ENCODE measurements around the gene C19orf38.
"Not testable (repeated sequence)": the region's sequence is repeated elsewhere in the genome, so short reads cannot be mapped to it uniquely, and the experiment has no call there.

C19orf38 gene

GRCh38 chr19:10877608-10878007 is 29.4 kb downstream of the C19orf38 start:
- DNase-seq = not testable (repeated sequence)

GRCh38 chr19:10878253-10878652 is 30.0 kb downstream of the C19orf38 start:
- no peak for DNase-seq

- no peak for DNase-seq
Observed at GRCh38 chr19:10881403-10882107, 33.3 kb downstream of the C19orf38 start.

GRCh38 chr19:10882108-10882457 is 33.9 kb downstream of the C19orf38 start:
- no peak for DNase-seq

- no peak for DNase-seq
Observed at GRCh38 chr19:10884274-10884673, 36.1 kb downstream of the C19orf38 start.

- DNase-seq = no peak
Observed at GRCh38 chr19:10885201-10886169, 37.3 kb downstream of the C19orf38 start.

GRCh38 chr19:10887616-10888367 is 39.6 kb downstream of the C19orf38 start:
- DNase-seq = no peak

GRCh38 chr19:10888421-10888866 is 40.2 kb downstream of the C19orf38 start:
- no peak for DNase-seq

GRCh38 chr19:10889880-10890279 is 41.7 kb downstream of the C19orf38 start:
- DNase-seq = no peak

- no peak for DNase-seq
Observed at GRCh38 chr19:10891405-10892086, 43.3 kb downstream of the C19orf38 start.

- no peak for DNase-seq
Observed at GRCh38 chr19:10892256-10892655, 44.0 kb downstream of the C19orf38 start.

- DNase-seq = no peak
Observed at GRCh38 chr19:10894911-10895213, 46.6 kb downstream of the C19orf38 start.

GRCh38 chr19:10895363-10895762 is 47.1 kb downstream of the C19orf38 start:
- DNase-seq = no peak

- DNase-seq = no peak
Observed at GRCh38 chr19:10895920-10896319, 47.7 kb downstream of the C19orf38 start.

GRCh38 chr19:10896851-10897526 is 48.8 kb downstream of the C19orf38 start:
- no peak for DNase-seq

- no peak for DNase-seq
Observed at GRCh38 chr19:10898633-10899032, 50.4 kb downstream of the C19orf38 start.

- DNase-seq = no peak
Observed at GRCh38 chr19:10899151-10899653, 51.0 kb downstream of the C19orf38 start.

- no peak for DNase-seq
Observed at GRCh38 chr19:10907925-10908324, 59.7 kb downstream of the C19orf38 start.

- no peak for DNase-seq
Observed at GRCh38 chr19:10908380-10908960, 60.3 kb downstream of the C19orf38 start.

- no peak for DNase-seq
Observed at GRCh38 chr19:10911579-10912363, 63.6 kb downstream of the C19orf38 start.

- DNase-seq = no peak
Observed at GRCh38 chr19:10912619-10913018, 64.4 kb downstream of the C19orf38 start.

Data from NCI-H226 (cell line).